Measurements from ENCODE around the gene DPEP2NB.

Gene DPEP2NB

DNA sequence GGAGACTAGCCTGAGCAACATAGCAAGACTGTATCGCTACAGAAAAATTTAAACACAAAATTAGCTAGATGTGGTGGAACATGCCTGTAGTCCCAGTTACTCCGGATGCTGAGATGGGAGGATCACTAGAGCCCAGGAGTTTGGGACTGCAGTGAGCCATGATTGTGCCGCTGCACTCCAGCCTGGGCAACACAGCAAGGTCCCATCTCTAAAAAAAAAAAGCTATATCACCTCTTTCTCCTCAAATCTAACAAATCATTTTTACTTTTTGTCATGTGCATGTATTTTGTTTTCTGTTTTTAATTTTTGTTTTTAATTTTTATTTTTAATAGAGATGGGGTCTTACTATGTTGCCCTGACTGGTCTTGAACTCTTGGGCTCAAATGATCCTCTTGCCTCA is 13.3 kb upstream of the DPEP2NB start:
- Histone ChIP-seq H3K79me1 (ENCODE audit: low read depth, low read length) (no peaks in the 10 kb centered on the region), H3K36me3 (replicated peaks in 1 of 2; ENCODE audit: control insufficient read depth in 2 of 2, insufficient read depth in 2 of 2, low read length in 2 of 2) (peaks cover 2 to 54% of the 10 kb centered on the region in 2 donors), H3K4ac (ENCODE audit: low read length) (no peak overlapping the region), H3K27me3 (ENCODE audit: control insufficient read depth in 3 of 3, insufficient read depth in 3 of 3, low read depth in 1 of 3, low read length in 3 of 3) (no peaks in the 10 kb centered on the region), H3K18ac (ENCODE audit: low read length) (no peak overlapping the region), H3K27ac (replicated peaks; ENCODE audit: low read length) (no peak overlapping the region), H2BK5ac (ENCODE audit: low read length) (no peak overlapping the region), H4K8ac (ENCODE audit: low read depth, low read length) (no peak overlapping the region), H2AK5ac (ENCODE audit: low read depth, low read length) (no peak overlapping the region), H3K4me2 (ENCODE audit: insufficient read depth, low read length, poor library complexity, severe bottlenecking) (no peak overlapping the region), H3K9me3 (replicated peaks in 1 of 2; ENCODE audit: control insufficient read depth in 2 of 2, insufficient read depth in 1 of 2, low read depth in 1 of 2, low read length in 2 of 2) (no peaks in the 10 kb centered on the region), H3K4me1 (ENCODE audit: control insufficient read depth in 2 of 2, insufficient read depth in 1 of 2, low read depth in 1 of 2, low read length in 2 of 2) (no peaks in the 10 kb centered on the region), H3K23ac (ENCODE audit: low read depth, low read length, poor library complexity) (no peak overlapping the region), H2BK120ac (ENCODE audit: low read depth, low read length) (no peak overlapping the region), H3K14ac (ENCODE audit: low read length) (no peak overlapping the region), H2BK12ac (ENCODE audit: low read length) (no peak overlapping the region), H3K4me3 (ENCODE audit: low read length in 2 of 2) (no peak overlapping the region), H2BK15ac (ENCODE audit: low read length) (no peak overlapping the region), H3K9ac (ENCODE audit: low read depth, low read length, poor library complexity) (no peak overlapping the region), H4K91ac (ENCODE audit: low read depth, low read length, poor library complexity) (no peak overlapping the region), H2AFZ (ENCODE audit: low read length) (no peak overlapping the region)
- no peak for DNase-seq (ENCODE audit: low spot score)
- no CpG with 5 or more reads among the region's 3 CpGs for WGBS, 2 donors (ENCODE audit: extremely low coverage in 2 of 2, insufficient read length in 2 of 2, insufficient replicate concordance in 1 of 2)

DNA sequence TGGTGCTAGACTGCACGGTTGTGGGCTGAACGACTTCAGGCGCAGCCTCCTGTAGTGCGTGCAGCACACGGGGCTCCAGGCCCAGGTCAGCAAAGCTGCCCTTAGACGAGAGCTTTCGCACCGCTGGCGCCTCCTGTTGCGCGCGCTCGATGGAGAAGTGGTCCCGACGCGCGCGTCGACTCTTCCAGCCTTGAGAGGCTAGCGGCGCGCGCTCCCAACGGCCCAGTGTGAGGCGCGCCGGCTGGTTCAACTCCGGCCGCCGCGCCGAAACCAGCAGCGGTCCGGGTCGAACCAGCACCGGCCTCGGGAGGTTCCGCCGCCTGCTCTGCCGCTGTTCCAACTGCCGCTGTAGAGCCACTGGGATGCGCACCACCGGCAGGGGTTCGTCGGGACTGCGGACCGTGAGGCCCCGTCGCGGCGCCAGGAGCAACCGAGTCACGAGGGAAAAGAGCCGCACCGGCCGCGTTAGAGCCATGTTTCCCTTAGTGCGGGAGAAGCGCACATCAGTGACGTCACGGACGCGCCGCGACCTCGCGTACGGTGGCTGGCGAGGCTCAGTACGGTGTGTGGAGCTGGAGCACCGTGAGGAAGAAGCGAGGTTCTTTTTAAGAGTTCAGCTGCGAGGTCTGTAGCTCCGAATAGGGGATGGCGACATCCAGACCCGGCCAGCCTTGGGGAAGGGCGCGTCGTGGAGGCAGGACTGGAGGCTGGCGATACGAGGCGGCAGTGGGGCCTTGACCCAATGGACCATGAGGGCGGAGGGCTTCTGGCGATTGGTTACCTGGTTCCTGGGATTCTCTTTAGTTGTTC is 7.2 kb upstream of the DPEP2NB start, which contains the start of the genes DDX28 and DUS2:
TSS of gene DDX28 (minus strand) at position 505 of the 810 bp plus-strand sequence. CDS start at position 475, 30 bp downstream.
TSS of gene DUS2 (plus strand) at position 557 of the 810 bp plus-strand sequence. CDS start 14,740 bp downstream, outside the sequence.
- Histone ChIP-seq H2BK5ac (ENCODE audit: low read length) (peak within 1 kb of the TSS; percentile 45), H2BK12ac (ENCODE audit: low read length) (no peak within 1 kb of the TSS), H3K4ac (ENCODE audit: low read length) (peak within 1 kb of the TSS; percentile 40), H3K9ac (ENCODE audit: low read depth, low read length, poor library complexity) (peak within 1 kb of the TSS; percentile 100), H3K27ac (replicated peaks; ENCODE audit: low read length) (no peak within 1 kb of the TSS), H3K4me2 (ENCODE audit: insufficient read depth, low read length, poor library complexity, severe bottlenecking) (peak within 1 kb of the TSS; percentile 92), H3K4me3 (ENCODE audit: low read length in 2 of 2) (peak within 1 kb of the TSS; percentile 67 to 85), H4K91ac (ENCODE audit: low read depth, low read length, poor library complexity) (no peak within 1 kb of the TSS), H3K79me1 (ENCODE audit: low read depth, low read length) (peaks cover 8% of the 10 kb centered on the region), H4K8ac (ENCODE audit: low read depth, low read length) (peak within 1 kb of the TSS; percentile 98), H3K27me3 (ENCODE audit: control insufficient read depth in 3 of 3, insufficient read depth in 3 of 3, low read depth in 1 of 3, low read length in 3 of 3) (no peaks in the 10 kb centered on the region), H2BK15ac (ENCODE audit: low read length) (peak within 1 kb of the TSS; percentile 38), H2BK120ac (ENCODE audit: low read depth, low read length) (peak within 1 kb of the TSS; percentile 10), H3K18ac (ENCODE audit: low read length) (peak within 1 kb of the TSS; percentile 98), H3K14ac (ENCODE audit: low read length) (peak within 1 kb of the TSS; percentile 73), H3K36me3 (replicated peaks in 1 of 2; ENCODE audit: control insufficient read depth in 2 of 2, insufficient read depth in 2 of 2, low read length in 2 of 2) (peaks cover 10 to 40% of the 10 kb centered on the region in 2 donors), H3K4me1 (ENCODE audit: control insufficient read depth in 2 of 2, insufficient read depth in 1 of 2, low read depth in 1 of 2, low read length in 2 of 2) (peaks cover 6 to 8% of the 10 kb centered on the region in 2 donors), H2AK5ac (ENCODE audit: low read depth, low read length) (peak within 1 kb of the TSS; percentile 98), H3K23ac (ENCODE audit: low read depth, low read length, poor library complexity) (peak within 1 kb of the TSS; percentile 99), H3K9me3 (replicated peaks in 1 of 2; ENCODE audit: control insufficient read depth in 2 of 2, insufficient read depth in 1 of 2, low read depth in 1 of 2, low read length in 2 of 2) (no peaks in the 10 kb centered on the region), H2AFZ (ENCODE audit: low read length) (peak within 1 kb of the TSS; percentile 87)
- no CpG with 5 or more reads among the region's 84 CpGs for WGBS, 2 donors (ENCODE audit: extremely low coverage in 2 of 2, insufficient read length in 2 of 2, insufficient replicate concordance in 1 of 2)
- peak; percentile 92 for DNase-seq (ENCODE audit: low spot score)

DNA sequence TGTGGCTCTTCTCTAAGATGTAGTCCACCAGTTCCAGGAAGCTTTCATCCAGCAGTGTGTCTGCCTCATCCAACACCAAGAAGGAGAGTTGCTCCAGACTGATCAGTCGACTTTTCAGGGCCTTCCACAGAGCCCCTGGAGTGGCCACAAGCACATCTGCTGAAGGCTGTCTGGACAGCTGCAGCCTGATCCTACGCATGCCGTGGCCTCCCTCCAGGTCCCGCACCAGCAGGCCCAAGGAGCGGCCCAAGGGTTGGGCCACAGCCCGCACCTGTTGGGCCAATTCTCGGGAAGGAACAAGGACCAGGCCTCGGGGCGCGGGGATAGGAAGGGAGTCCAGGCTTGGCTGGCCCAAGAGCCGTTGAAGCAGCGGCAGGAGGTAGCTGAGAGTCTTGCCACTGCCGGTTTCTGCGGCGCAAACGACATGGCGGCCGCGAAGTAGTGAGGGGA is 6.6 kb upstream of the DPEP2NB start:
- no peak for DNase-seq (ENCODE audit: low spot score)
- Histone ChIP-seq H2BK5ac (ENCODE audit: low read length) (peak overlapping the region; percentile 45), H3K9ac (ENCODE audit: low read depth, low read length, poor library complexity) (peak overlapping the region; percentile 100), H3K4me3 (ENCODE audit: low read length in 2 of 2) (peak overlapping the region; percentile 67 to 85), H3K14ac (ENCODE audit: low read length) (peak overlapping the region; percentile 73), H3K4me1 (ENCODE audit: control insufficient read depth in 2 of 2, insufficient read depth in 1 of 2, low read depth in 1 of 2, low read length in 2 of 2) (peaks cover 6 to 8% of the 10 kb centered on the region in 2 donors), H3K36me3 (replicated peaks in 1 of 2; ENCODE audit: control insufficient read depth in 2 of 2, insufficient read depth in 2 of 2, low read length in 2 of 2) (peaks cover 10 to 33% of the 10 kb centered on the region in 2 donors), H3K23ac (ENCODE audit: low read depth, low read length, poor library complexity) (peak overlapping the region; percentile 99), H2AFZ (ENCODE audit: low read length) (peak overlapping the region; percentile 87), H2BK15ac (ENCODE audit: low read length) (no peak overlapping the region), H2BK120ac (ENCODE audit: low read depth, low read length) (no peak overlapping the region), H2AK5ac (ENCODE audit: low read depth, low read length) (peak overlapping the region; percentile 98), H4K91ac (ENCODE audit: low read depth, low read length, poor library complexity) (no peak overlapping the region), H4K8ac (ENCODE audit: low read depth, low read length) (peak overlapping the region; percentile 83), H3K79me1 (ENCODE audit: low read depth, low read length) (peaks cover 8% of the 10 kb centered on the region), H3K4me2 (ENCODE audit: insufficient read depth, low read length, poor library complexity, severe bottlenecking) (peak overlapping the region; percentile 92), H2BK12ac (ENCODE audit: low read length) (no peak overlapping the region), H3K27me3 (ENCODE audit: control insufficient read depth in 3 of 3, insufficient read depth in 3 of 3, low read depth in 1 of 3, low read length in 3 of 3) (no peaks in the 10 kb centered on the region), H3K27ac (replicated peaks; ENCODE audit: low read length) (no peak overlapping the region), H3K18ac (ENCODE audit: low read length) (peak overlapping the region; percentile 98), H3K4ac (ENCODE audit: low read length) (peak overlapping the region; percentile 40), H3K9me3 (replicated peaks in 1 of 2; ENCODE audit: control insufficient read depth in 2 of 2, insufficient read depth in 1 of 2, low read depth in 1 of 2, low read length in 2 of 2) (no peaks in the 10 kb centered on the region)
- WGBS, 2 donors (ENCODE audit: extremely low coverage in 2 of 2, insufficient read length in 2 of 2, insufficient replicate concordance in 1 of 2): no CpG with 5 or more reads among the region's 19 CpGs

DNA sequence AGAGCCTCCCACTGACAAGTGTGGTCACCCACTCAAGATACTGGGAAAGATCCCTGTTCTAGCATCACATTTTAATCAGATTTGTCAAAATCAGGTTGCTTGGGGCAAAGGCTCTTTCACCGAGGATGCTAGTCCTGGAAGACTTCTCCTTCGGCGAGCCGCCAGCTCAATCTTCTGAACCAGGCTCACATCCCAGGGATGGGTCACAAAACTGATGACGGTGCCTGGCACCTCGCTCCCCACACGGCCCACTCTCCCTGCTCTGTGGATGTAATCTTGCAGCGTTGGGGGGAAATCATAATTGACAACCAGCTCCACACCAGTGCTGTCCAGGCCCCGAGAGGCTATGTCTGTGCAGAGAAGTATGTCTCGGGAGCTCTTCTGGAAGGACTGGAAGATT is 5.8 kb upstream of the DPEP2NB start:
- no peak overlapping the region for H3K27ac ChIP-seq (replicated peaks; ENCODE audit: low read length)
- H3K18ac ChIP-seq (ENCODE audit: low read length): no peak overlapping the region
- no peak overlapping the region for H2AK5ac ChIP-seq (ENCODE audit: low read depth, low read length)
- no peak overlapping the region for H4K8ac ChIP-seq (ENCODE audit: low read depth, low read length)
- no peak overlapping the region for H3K9ac ChIP-seq (ENCODE audit: low read depth, low read length, poor library complexity)
- DNase-seq (ENCODE audit: low spot score): no peak
- H3K79me1 ChIP-seq (ENCODE audit: low read depth, low read length): peaks cover 8% of the 10 kb centered on the region
- H2BK5ac ChIP-seq (ENCODE audit: low read length): no peak overlapping the region
- peaks cover 7 to 28% of the 10 kb centered on the region in 2 donors for H3K36me3 ChIP-seq (replicated peaks in 1 of 2; ENCODE audit: control insufficient read depth in 2 of 2, insufficient read depth in 2 of 2, low read length in 2 of 2)
- no peak overlapping the region for H3K23ac ChIP-seq (ENCODE audit: low read depth, low read length, poor library complexity)
- H2BK120ac ChIP-seq (ENCODE audit: low read depth, low read length): no peak overlapping the region
- H3K4ac ChIP-seq (ENCODE audit: low read length): no peak overlapping the region
- no peak overlapping the region for H2BK15ac ChIP-seq (ENCODE audit: low read length)
- H3K27me3 ChIP-seq (ENCODE audit: control insufficient read depth in 3 of 3, insufficient read depth in 3 of 3, low read depth in 1 of 3, low read length in 3 of 3): no peaks in the 10 kb centered on the region
- H3K9me3 ChIP-seq (replicated peaks in 1 of 2; ENCODE audit: control insufficient read depth in 2 of 2, insufficient read depth in 1 of 2, low read depth in 1 of 2, low read length in 2 of 2): no peaks in the 10 kb centered on the region
- peak overlapping the region in 1 of 2 donors; percentile 67 for H3K4me3 ChIP-seq (ENCODE audit: low read length in 2 of 2)
- H3K4me1 ChIP-seq (ENCODE audit: control insufficient read depth in 2 of 2, insufficient read depth in 1 of 2, low read depth in 1 of 2, low read length in 2 of 2): peaks cover 6 to 8% of the 10 kb centered on the region in 2 donors
- WGBS, 2 donors (ENCODE audit: extremely low coverage in 2 of 2, insufficient read length in 2 of 2, insufficient replicate concordance in 1 of 2): no CpG with 5 or more reads among the region's 10 CpGs
- no peak overlapping the region for H3K14ac ChIP-seq (ENCODE audit: low read length)
- H2AFZ ChIP-seq (ENCODE audit: low read length): no peak overlapping the region
- H3K4me2 ChIP-seq (ENCODE audit: insufficient read depth, low read length, poor library complexity, severe bottlenecking): no peak overlapping the region
- no peak overlapping the region for H4K91ac ChIP-seq (ENCODE audit: low read depth, low read length, poor library complexity)
- no peak overlapping the region for H2BK12ac ChIP-seq (ENCODE audit: low read length)
